Measurements from ENCODE around the gene PTPN23. TPM values are rescaled to one million over a fixed set of nuclear protein-coding genes. Genes with fewer than 3 reads are reported as not detected.

The PTPN23 gene
- total RNA-seq, 1 donor from 2014 or later, result 71.4 TPM

DNA sequence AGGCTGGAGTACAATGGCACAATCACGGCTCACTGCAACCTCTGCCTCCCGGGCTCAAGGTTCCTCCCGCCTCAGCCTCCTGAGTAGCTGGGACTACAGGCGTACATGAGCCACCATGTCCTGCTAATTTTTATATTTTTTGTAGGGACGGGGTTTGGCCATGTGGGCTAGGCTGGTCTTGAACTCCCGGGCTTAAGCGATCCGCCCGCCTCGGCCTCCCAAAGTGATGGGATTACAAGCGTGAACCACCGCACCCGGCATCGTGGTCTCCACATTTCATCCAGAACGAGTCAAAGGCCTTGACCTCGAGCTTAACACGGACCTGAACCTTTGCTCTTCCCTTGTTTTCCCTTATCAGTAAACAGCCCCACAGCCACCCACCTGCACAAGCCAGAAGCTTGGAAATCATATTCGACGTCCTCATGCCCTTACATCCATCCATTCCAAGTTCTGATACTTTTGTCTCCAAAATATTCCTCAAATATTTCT lies 1.4 kb upstream of the PTPN23 start:
- TF ChIP-seq CTCF (IDR thresholded peaks at IDR 0.05; ENCODE audit: unreplicated experiment), result no peak
- Mint-ChIP-seq H3K4me1 (ENCODE audit: low read depth) (peaks cover 27% of the 10 kb centered on the region), H3K9me3 (ENCODE audit: low read depth) (no peaks in the 10 kb centered on the region)

GRCh38 chr3:47380026-47380600 lies 708 bp upstream of the PTPN23 start:
- Mint-ChIP-seq H3K9me3 (ENCODE audit: low read depth) (no peaks in the 10 kb centered on the region), H3K4me1 (ENCODE audit: low read depth) (peaks cover 31% of the 10 kb centered on the region), H3K4me3 (ENCODE audit: low read depth) (peak overlapping the region; percentile 97), H3K27me3 (no peaks in the 10 kb centered on the region), H3K36me3 (ENCODE audit: insufficient read depth) (peaks cover 5% of the 10 kb centered on the region), H3K27ac (peak overlapping the region; percentile 100)
- no peak for DNase-seq (ENCODE audit: low spot score, unreplicated experiment)
- no peak for TF ChIP-seq CTCF (IDR thresholded peaks at IDR 0.05; ENCODE audit: unreplicated experiment)

More for the DNA sequence above, 1.4 kb upstream of the PTPN23 start:
- DNase-seq (ENCODE audit: low spot score, unreplicated experiment), result no peak
- Mint-ChIP-seq H3K27ac (peak overlapping the region; percentile 100), H3K27me3 (no peaks in the 10 kb centered on the region), H3K4me3 (ENCODE audit: low read depth) (peak overlapping the region; percentile 97), H3K36me3 (ENCODE audit: insufficient read depth) (peaks cover 5% of the 10 kb centered on the region)

- peak overlapping the region; percentile 100 for H3K27ac Mint-ChIP-seq
- TF ChIP-seq CTCF (IDR thresholded peaks at IDR 0.05; ENCODE audit: unreplicated experiment), result no peak
- peaks cover 6% of the 10 kb centered on the region for H3K36me3 Mint-ChIP-seq (ENCODE audit: insufficient read depth)
- peak; percentile 64 for DNase-seq (ENCODE audit: low spot score, unreplicated experiment)
- H3K9me3 Mint-ChIP-seq (ENCODE audit: low read depth), result no peaks in the 10 kb centered on the region
- peak overlapping the region; percentile 97 for H3K4me3 Mint-ChIP-seq (ENCODE audit: low read depth)
- peaks cover 41% of the 10 kb centered on the region for H3K4me1 Mint-ChIP-seq (ENCODE audit: low read depth)
- no peaks in the 10 kb centered on the region for H3K27me3 Mint-ChIP-seq
Measured at GRCh38 chr3:47381317-47382157, 716 bp downstream of the PTPN23 start.

- no peak for TF ChIP-seq CTCF (IDR thresholded peaks at IDR 0.05; ENCODE audit: unreplicated experiment)
- peak overlapping the region; percentile 19 for H3K4me3 Mint-ChIP-seq (ENCODE audit: low read depth)
- DNase-seq (ENCODE audit: low spot score, unreplicated experiment), result no peak
- H3K27ac Mint-ChIP-seq, result peak overlapping the region; percentile 76
- no peaks in the 10 kb centered on the region for H3K27me3 Mint-ChIP-seq
- no peaks in the 10 kb centered on the region for H3K9me3 Mint-ChIP-seq (ENCODE audit: low read depth)
- peaks cover 44% of the 10 kb centered on the region for H3K4me1 Mint-ChIP-seq (ENCODE audit: low read depth)
- H3K36me3 Mint-ChIP-seq (ENCODE audit: insufficient read depth), result peaks cover 6% of the 10 kb centered on the region
Measured at GRCh38 chr3:47384425-47384824, 3.6 kb downstream of the PTPN23 start.

GRCh38 chr3:47385007-47385406 lies 4.2 kb downstream of the PTPN23 start:
- no peaks in the 10 kb centered on the region for H3K9me3 Mint-ChIP-seq (ENCODE audit: low read depth)
- TF ChIP-seq CTCF (IDR thresholded peaks at IDR 0.05; ENCODE audit: unreplicated experiment), result no peak
- H3K36me3 Mint-ChIP-seq (ENCODE audit: insufficient read depth), result peaks cover 6% of the 10 kb centered on the region
- H3K27ac Mint-ChIP-seq, result peak overlapping the region; percentile 76
- H3K27me3 Mint-ChIP-seq, result no peaks in the 10 kb centered on the region
- DNase-seq (ENCODE audit: low spot score, unreplicated experiment), result no peak
- H3K4me3 Mint-ChIP-seq (ENCODE audit: low read depth), result no peak overlapping the region
- peaks cover 38% of the 10 kb centered on the region for H3K4me1 Mint-ChIP-seq (ENCODE audit: low read depth)

All from progenitor cell of endocrine pancreas (in vitro differentiated cells).